Measurements from ENCODE around the gene PIK3CD.
"Not testable (repeated sequence)": the region's sequence is repeated elsewhere in the genome, so short reads cannot be mapped to it uniquely, and the experiment has no call there.

The PIK3CD gene

GRCh38 chr1:9654834-9655723 is 3.5 kb downstream of the PIK3CD start:
- peak; percentile 43 for DNase-seq

- no peak for DNase-seq
Measured at GRCh38 chr1:9655836-9656235, 4.3 kb downstream of the PIK3CD start.

DNA sequence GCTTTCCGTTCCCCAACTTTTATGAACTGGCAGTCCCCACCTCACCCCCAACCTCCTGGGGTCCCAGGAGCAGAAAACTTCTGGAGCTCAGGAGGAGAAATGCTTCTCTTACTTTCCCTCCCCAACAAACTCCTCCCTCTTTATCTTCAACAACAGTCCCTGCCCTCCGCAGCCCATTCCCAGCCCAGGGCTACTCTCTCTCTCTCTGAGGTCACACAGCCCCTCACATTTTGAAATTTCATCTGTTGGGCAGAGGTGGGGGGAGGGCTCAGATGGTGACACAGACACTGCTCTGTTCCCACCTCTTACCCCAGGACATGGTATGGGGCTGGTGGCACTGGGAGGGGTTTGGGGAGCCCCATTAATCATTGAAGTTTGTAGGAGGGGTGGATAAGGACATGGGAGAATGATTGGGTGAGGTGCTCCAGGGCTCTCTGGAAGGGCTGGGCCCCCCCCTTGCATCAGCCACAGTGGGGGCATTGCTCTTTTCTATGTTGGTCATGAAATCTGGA is 6.0 kb downstream of the PIK3CD start:
- no peak for DNase-seq

DNA sequence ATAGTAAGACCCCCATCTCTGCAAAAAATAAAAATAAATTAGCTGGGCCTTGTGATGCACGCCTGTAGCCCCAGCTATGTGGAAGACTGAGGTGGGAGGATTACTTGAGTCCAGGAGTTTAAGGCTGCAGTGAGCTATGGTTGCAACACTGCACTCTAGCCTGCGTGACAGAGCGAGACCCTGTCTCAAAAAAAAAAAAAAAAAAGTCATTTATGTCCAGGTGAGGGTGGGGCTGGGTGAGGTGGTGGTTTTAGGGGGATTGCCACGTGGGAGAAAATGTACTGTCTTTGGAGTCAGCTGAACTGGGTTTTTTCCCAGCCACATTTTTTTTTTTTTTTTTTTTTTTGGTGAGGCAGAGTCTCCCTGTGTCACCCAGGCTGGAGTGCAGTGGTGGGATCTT is 6.7 kb downstream of the PIK3CD start:
- no peak for DNase-seq

- no peak for DNase-seq
Measured at GRCh38 chr1:9659328-9659727, 7.8 kb downstream of the PIK3CD start.

GRCh38 chr1:9663257-9663656 is 11.7 kb downstream of the PIK3CD start:
- no peak for DNase-seq

DNA sequence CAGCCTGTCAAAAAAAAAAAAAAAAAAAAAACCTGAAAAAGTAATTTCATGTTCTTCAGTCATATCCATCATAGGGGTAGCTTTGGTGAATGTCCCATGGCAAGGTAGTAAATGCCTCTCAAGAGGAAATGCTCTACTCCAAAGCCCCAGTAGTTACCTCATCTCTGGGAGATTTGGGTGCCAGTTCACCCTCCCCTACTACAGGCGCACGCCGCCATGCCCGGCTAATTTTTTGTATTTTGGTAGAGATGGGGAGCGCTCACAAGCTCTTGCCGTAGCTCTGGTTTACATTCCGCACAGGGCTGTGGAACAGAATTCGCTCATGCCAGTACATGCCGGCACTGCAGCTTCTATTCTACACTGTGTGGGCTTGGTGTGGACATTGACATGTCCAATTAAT is 13.7 kb downstream of the PIK3CD start:
- DNase-seq, result no peak

GRCh38 chr1:9668080-9668479 is 16.5 kb downstream of the PIK3CD start:
- DNase-seq, result no peak

DNA sequence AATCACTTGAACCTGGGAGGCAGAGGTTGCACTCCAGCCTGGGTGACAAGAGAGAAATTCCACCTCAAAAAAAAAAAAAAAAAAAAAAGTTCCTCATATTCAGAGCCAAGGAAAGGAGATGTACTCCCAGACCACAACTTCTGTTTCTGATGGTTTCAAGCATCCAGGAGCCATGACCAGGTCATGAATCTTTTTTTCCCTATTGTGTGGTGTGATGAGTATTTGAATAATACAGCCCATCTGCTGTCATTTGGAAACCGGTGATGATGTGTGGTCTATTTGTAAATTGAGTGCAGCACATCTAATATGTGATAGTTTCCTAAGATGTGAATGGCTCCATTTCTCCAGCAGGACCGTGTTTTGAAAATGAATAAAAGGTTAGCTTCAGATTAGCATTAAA is 18.6 kb downstream of the PIK3CD start:
- DNase-seq, result no peak

- no peak for DNase-seq
Measured at GRCh38 chr1:9671377-9672140, 20.0 kb downstream of the PIK3CD start.

GRCh38 chr1:9672444-9672843 is 20.9 kb downstream of the PIK3CD start:
- DNase-seq, result no peak

GRCh38 chr1:9675393-9675792 is 23.9 kb downstream of the PIK3CD start:
- no peak for DNase-seq

GRCh38 chr1:9676128-9676527 is 24.6 kb downstream of the PIK3CD start:
- not testable (repeated sequence) for DNase-seq

DNA sequence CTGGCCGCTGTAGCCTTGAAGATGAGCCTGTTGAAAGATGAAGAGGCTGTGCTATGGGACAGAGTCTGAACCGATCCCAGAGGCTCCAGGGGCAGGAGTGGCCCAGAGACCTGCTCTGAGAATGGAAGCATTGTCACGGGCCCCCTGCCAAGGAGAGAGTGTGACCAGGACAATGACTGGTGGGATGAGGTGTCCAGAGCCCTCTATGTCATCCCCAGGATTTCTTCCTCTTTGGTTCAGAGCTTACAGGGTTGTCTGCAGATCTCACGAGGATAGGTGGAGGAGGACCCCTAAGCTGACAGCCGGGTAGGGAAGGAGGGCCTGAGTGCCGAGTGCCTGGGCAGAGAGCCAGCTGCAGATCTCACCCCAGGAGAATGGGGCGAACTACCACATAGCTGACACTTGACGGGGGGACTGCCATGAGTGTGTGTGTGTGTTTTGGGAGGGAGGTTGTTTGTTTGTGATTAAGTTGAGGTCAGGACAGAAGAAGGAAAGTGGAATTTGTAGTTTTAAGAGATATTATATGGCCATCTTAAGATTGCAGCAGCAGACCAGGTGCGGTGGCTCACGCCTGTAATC is 25.4 kb downstream of the PIK3CD start:
- no peak for DNase-seq

GRCh38 chr1:9680091-9680490 is 28.6 kb downstream of the PIK3CD start:
- DNase-seq, result no peak

- no peak for DNase-seq
Measured at GRCh38 chr1:9680828-9681227, 29.3 kb downstream of the PIK3CD start.

GRCh38 chr1:9684801-9685200 is 33.3 kb downstream of the PIK3CD start:
- DNase-seq, result no peak

DNA sequence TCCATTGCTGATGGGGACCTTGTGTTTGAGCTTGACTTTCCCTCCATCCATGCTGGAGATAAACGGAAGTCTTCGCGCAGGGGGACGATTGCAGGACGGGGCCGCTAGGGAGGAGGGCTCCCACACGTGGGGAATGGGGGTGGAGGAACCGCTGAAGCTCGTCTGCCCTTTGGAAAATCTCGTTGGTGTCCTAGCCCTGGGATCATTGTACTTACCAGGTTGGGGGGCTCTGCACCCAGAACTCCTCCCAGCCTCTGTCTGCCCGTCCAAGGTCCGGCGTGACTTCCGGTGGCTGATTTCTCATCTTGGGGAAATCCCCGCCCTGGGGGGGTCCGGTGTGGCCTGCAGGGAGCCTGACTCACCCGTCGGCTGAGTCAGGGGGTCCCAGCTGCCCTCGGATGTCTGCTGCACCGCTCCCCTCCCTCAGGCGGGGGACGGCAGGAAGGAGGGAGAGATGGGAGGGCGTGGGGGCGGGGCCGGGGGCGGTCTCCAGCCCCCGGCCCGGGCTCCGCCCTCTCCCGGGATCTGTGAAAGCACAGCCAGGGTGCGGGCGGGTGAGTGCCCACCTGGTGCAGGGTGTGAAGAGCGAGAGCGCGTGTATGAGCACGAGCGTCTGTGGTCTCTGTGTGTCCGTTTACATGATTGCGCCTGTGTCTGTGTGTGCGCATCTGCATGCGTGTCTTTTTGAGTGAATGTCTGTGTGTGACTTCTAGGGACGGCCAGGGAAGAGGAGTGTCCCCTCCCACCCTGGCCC is 35.8 kb downstream of the PIK3CD start:
- peak; percentile 73 for DNase-seq

GRCh38 chr1:9687874-9688582 is 36.5 kb downstream of the PIK3CD start:
- DNase-seq, result peak; percentile 20

GRCh38 chr1:9688599-9688998 is 37.1 kb downstream of the PIK3CD start:
- no peak for DNase-seq

DNA sequence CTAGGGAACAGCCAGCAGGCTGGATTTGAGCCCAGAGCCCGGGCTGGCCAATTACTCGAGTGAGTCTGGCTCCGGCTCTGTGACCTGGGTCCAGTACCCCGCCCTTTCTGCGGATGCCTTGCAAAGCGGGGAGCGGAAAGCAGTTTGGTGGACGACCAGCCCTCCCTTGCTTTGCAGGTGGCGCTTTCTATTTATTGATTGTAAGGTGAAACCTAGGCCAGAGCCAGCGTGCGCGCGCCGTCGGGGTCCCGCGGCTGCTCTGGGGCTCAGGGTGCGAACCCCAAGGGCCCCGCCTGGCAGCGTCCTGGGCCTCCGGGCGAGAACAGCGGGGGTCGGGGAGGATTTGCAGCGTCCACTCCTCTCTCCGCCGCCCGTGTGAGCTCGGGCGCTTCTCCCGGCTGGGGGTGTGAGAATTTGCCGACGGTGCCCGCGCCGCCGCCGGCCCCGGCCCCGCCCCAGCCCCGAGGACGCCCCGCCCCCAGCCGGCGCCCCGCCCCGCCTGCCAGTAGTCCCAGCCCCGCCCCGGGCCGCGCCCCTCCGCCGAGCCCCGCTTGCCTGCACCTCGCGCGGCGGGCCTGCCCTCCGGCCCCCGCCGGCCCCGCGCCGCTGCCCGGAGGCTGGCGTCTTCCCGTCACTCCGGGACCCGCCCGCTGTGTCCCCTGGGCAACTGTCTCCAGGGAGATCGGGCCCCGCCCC is 37.6 kb downstream of the PIK3CD start:
- peak; percentile 88 for DNase-seq

Data from stimulated activated CD4-positive, alpha-beta T cell treated with anti-CD3 and anti-CD28 coated beads, Interleukin-4, amount 100 ng/mL, for 1 hour (primary cell).